HEK293 (cell line): ENCODE results near the gene VPS50.

Experiments
- CTCF ChIA-PET: fragments of 350-600 bp; formaldehyde crosslinking; extraction: SDS; loops from one replicate; lab custom pipeline; 2021; ENCODE audit warnings: antibody characterized with exemption; lab: Yijun Ruan, JAX
- POLR2A ChIA-PET: fragments of 300-600 bp; formaldehyde crosslinking; extraction: SDS; loops from one replicate; lab custom pipeline; 2020; ENCODE audit warnings: antibody characterized with exemption, inconsistent platforms; lab: Yijun Ruan, JAX
- H3K27ac ChIP-seq: fragments of 200-500 bp; sonication (Bioruptor generic); 2 replicates; pipeline ENCODE4 v1.5.1; 2014; ENCODE audit warnings: low read depth, low read length, control low read depth, inconsistent platforms; ENCODE audit errors: extremely low read depth
- H3K36me3 ChIP-seq, 2 experiments: fragments of 200-500 bp in 1 of 2; sonication (Bioruptor generic) in 1 of 2; 1 replicate in 1 of 2; 2 replicates in 1 of 2; pipeline ENCODE4 v1.5.1; 2014 to 2017; ENCODE audit warnings: inconsistent platforms in 2 of 2, low read length in 2 of 2; ENCODE audit not compliant: control insufficient read depth in 2 of 2, insufficient read depth in 1 of 2
- H3K4me1 ChIP-seq: fragments of 200-500 bp; sonication (Bioruptor generic); 2 replicates; pipeline ENCODE4 v1.5.1; 2014; ENCODE audit warnings: mild to moderate bottlenecking, low read length, inconsistent platforms; ENCODE audit not compliant: control insufficient read depth, insufficient read depth
- H3K4me3 ChIP-seq: 2 replicates; pipeline ENCODE4 v1.5.1; 2011; ENCODE audit warnings: low read depth, mild to moderate bottlenecking, control low read depth, low read length, moderate library complexity
- H3K9me3 ChIP-seq: fragments of 200-500 bp; sonication (Bioruptor generic); 2 replicates; pipeline ENCODE4 v1.5.1; 2014; ENCODE audit warnings: low read depth, low read length, inconsistent platforms; ENCODE audit not compliant: control insufficient read depth, insufficient read depth
- BCL11A ChIP-seq: fragments of 450-650 bp; formaldehyde crosslinking; IDR thresholded peaks from 2 replicates; pipeline ENCODE4 v1.5.1; 2016; ENCODE audit warnings: low read depth, missing biosample characterization, missing genetic modification characterization
- GLIS2 ChIP-seq: fragments of 450-650 bp; formaldehyde crosslinking; IDR thresholded peaks from 2 replicates; pipeline ENCODE4 v1.5.1; 2016; ENCODE audit warnings: missing biosample characterization, missing genetic modification characterization
- INSM2 ChIP-seq: fragments of 450-650 bp; formaldehyde crosslinking; IDR thresholded peaks from 2 replicates; pipeline ENCODE4 v1.5.1; 2016; ENCODE audit warnings: missing biosample characterization, missing genetic modification characterization
- KLF7 ChIP-seq: fragments of 450-650 bp; formaldehyde crosslinking; IDR thresholded peaks from 2 replicates; pipeline ENCODE4 v1.5.1; 2016; ENCODE audit warnings: missing biosample characterization, missing genetic modification characterization, borderline replicate concordance
- KLF8 ChIP-seq: fragments of 450-650 bp; formaldehyde crosslinking; IDR thresholded peaks from 2 replicates; pipeline ENCODE4 v1.5.1; 2016; ENCODE audit warnings: missing biosample characterization, missing genetic modification characterization
- PRDM10 ChIP-seq: fragments of 450-650 bp; formaldehyde crosslinking; IDR thresholded peaks from 2 replicates; pipeline ENCODE4 v1.5.1; 2016; ENCODE audit warnings: missing biosample characterization, missing genetic modification characterization
- PRDM6 ChIP-seq: fragments of 450-650 bp; formaldehyde crosslinking; IDR thresholded peaks from 2 replicates; pipeline ENCODE4 v1.5.1; 2017; ENCODE audit warnings: missing biosample characterization, missing genetic modification characterization
- TSHZ1 ChIP-seq: fragments of 450-650 bp; formaldehyde crosslinking; IDR thresholded peaks from 2 replicates; pipeline ENCODE4 v1.5.1; 2016; ENCODE audit warnings: missing biosample characterization, missing genetic modification characterization, borderline replicate concordance
- YY1 ChIP-seq: fragments of 450-650 bp; formaldehyde crosslinking; IDR thresholded peaks from 2 replicates; pipeline ENCODE4 v1.5.1; 2018; ENCODE audit warnings: missing biosample characterization, missing genetic modification characterization
- ZBTB17 ChIP-seq: fragments of 450-650 bp; formaldehyde crosslinking; IDR thresholded peaks from 2 replicates; pipeline ENCODE4 v1.5.1; 2016; ENCODE audit warnings: missing biosample characterization, missing genetic modification characterization
- ZFHX2 ChIP-seq: fragments of 450-650 bp; formaldehyde crosslinking; conservative IDR thresholded peaks from 2 replicates; pipeline ENCODE4 v1.5.1; 2016; ENCODE audit warnings: missing biosample characterization, missing genetic modification characterization
- ZFP41 ChIP-seq: fragments of 450-650 bp; formaldehyde crosslinking; IDR thresholded peaks from 2 replicates; pipeline ENCODE4 v1.5.1; 2016; ENCODE audit warnings: missing biosample characterization, missing genetic modification characterization, borderline replicate concordance
- ZNF2 ChIP-seq: fragments of 450-650 bp; formaldehyde crosslinking; IDR thresholded peaks from 2 replicates; pipeline ENCODE4 v1.5.1; 2016; ENCODE audit warnings: missing biosample characterization, missing genetic modification characterization
- ZNF24 ChIP-seq: fragments of 450-650 bp; formaldehyde crosslinking; IDR thresholded peaks from 2 replicates; pipeline ENCODE4 v1.5.1; 2016; ENCODE audit warnings: missing biosample characterization, missing genetic modification characterization
- ZNF280C ChIP-seq: fragments of 450-650 bp; formaldehyde crosslinking; IDR thresholded peaks from 2 replicates; pipeline ENCODE4 v1.5.1; 2016; ENCODE audit warnings: missing biosample characterization, missing genetic modification characterization
- ZNF292 ChIP-seq: fragments of 450-650 bp; formaldehyde crosslinking; IDR thresholded peaks from 2 replicates; pipeline ENCODE4 v1.5.1; 2016; ENCODE audit warnings: low read depth, missing biosample characterization, missing genetic modification characterization, borderline replicate concordance
- ZNF560 ChIP-seq: fragments of 450-650 bp; formaldehyde crosslinking; IDR thresholded peaks from 2 replicates; pipeline ENCODE4 v1.5.1; 2017; ENCODE audit warnings: missing biosample characterization, missing genetic modification characterization, borderline replicate concordance
- ZNF571 ChIP-seq: fragments of 450-650 bp; formaldehyde crosslinking; IDR thresholded peaks from 2 replicates; pipeline ENCODE4 v1.5.0; 2017; ENCODE audit warnings: missing biosample characterization, missing genetic modification characterization
- ZNF624 ChIP-seq: fragments of 450-650 bp; formaldehyde crosslinking; IDR thresholded peaks from 2 replicates; pipeline ENCODE4 v1.5.1; 2017; ENCODE audit warnings: missing biosample characterization, missing genetic modification characterization
- ZNF658 ChIP-seq: fragments of 450-650 bp; formaldehyde crosslinking; IDR thresholded peaks from 2 replicates; pipeline ENCODE4; 2016; ENCODE audit warnings: missing biosample characterization, missing genetic modification characterization
- ZNF791 ChIP-seq: fragments of 450-650 bp; formaldehyde crosslinking; IDR thresholded peaks from 2 replicates; pipeline ENCODE4 v1.5.1; 2016; ENCODE audit warnings: missing biosample characterization, missing genetic modification characterization

The VPS50 gene

GRCh38 chr7:93366816-93367215, 134.7 kb downstream of the VPS50 start:
- Histone ChIP-seq H3K4me3 (no peak overlapping the region), H3K9me3 (no peaks in the 10 kb centered on the region), H3K36me3 (no peaks in the 10 kb centered on the region), H3K4me1 (no peaks in the 10 kb centered on the region), H3K27ac (no peak overlapping the region)
- CTCF ChIA-PET: no interaction called here
- POLR2A ChIA-PET: no interaction called here
- no peak for TF ChIP-seq ZFHX2
- no peak for TF ChIP-seq ZNF791 (tag by site-specific recombination)
- no peak for TF ChIP-seq ZBTB17 (tag by site-specific recombination)
- no peak for TF ChIP-seq ZNF658 (tag by site-specific recombination)
- TF ChIP-seq PRDM6 (tag by site-specific recombination): no peak
- TF ChIP-seq ZNF2 (tag by site-specific recombination): no peak
- TF ChIP-seq ZNF280C (tag by site-specific recombination): no peak
- no peak for TF ChIP-seq YY1 (tag by site-specific recombination)
- TF ChIP-seq ZNF571: no peak
- no peak for TF ChIP-seq GLIS2 (tag by site-specific recombination)
- TF ChIP-seq PRDM10: no peak
- no peak for TF ChIP-seq ZFP41 (tag by site-specific recombination)
- no peak for TF ChIP-seq ZNF560 (tag by site-specific recombination)

- Histone ChIP-seq H3K4me1 (no peaks in the 10 kb centered on the region), H3K4me3 (no peak overlapping the region), H3K9me3 (no peaks in the 10 kb centered on the region), H3K36me3 (no peaks in the 10 kb centered on the region), H3K27ac (no peak overlapping the region)
- ChIA-PET CTCF (no interaction called here), POLR2A (no interaction called here)
- TF ChIP-seq GLIS2 (tag by site-specific recombination): no peak
- TF ChIP-seq KLF8 (tag by site-specific recombination): no peak
- no peak for TF ChIP-seq INSM2 (tag by site-specific recombination)
- TF ChIP-seq ZNF24 (tag by site-specific recombination): no peak
- no peak for TF ChIP-seq KLF7 (tag by site-specific recombination)
- no peak for TF ChIP-seq ZNF624 (tag by site-specific recombination)
- no peak for TF ChIP-seq ZNF292 (tag by site-specific recombination)
- no peak for TF ChIP-seq TSHZ1 (tag by site-specific recombination)
- TF ChIP-seq BCL11A (tag by site-specific recombination): no peak
These were observed 135.1 kb downstream of the VPS50 start for GRCh38 chr7:93367254-93367653.
